Small intestine (tissue), 7 donors: ENCODE data around the gene CCDC71L. TPM values are rescaled to one million over a fixed set of nuclear protein-coding genes. Genes with fewer than 3 reads are reported as not detected.
"Not testable (repeated sequence)": the region's sequence is repeated elsewhere in the genome, so short reads cannot be mapped to it uniquely, and the experiment has no call there.

Source experiments
- DNase-seq, 2 donors: peaks; one replicate each; pipeline versions ENCODE4 v3.0.0 to v3.0.0-alpha.2; 2013
- FAIRE-seq: peaks from 2 replicates; lab custom pipeline; 2012; peaks lifted over from hg19 to GRCh38; lab: Jason Lieb, UNC
- H3K27ac ChIP-seq, 3 donors: one replicate each; pipeline ENCODE4 v1.5.1; 2013; ENCODE audit warnings: low read length in 2 of 3, mild to moderate bottlenecking in 2 of 3, control low read depth in 1 of 3, inconsistent platforms in 1 of 3, low read depth in 1 of 3, moderate library complexity in 1 of 3
- H3K27me3 ChIP-seq, 3 donors: one replicate each; pipeline ENCODE4 v1.6.1; 2013; ENCODE audit warnings: low read length in 3 of 3, inconsistent platforms in 1 of 3; ENCODE audit not compliant: control insufficient read depth in 3 of 3, insufficient read depth in 3 of 3
- H3K36me3 ChIP-seq, 3 donors: one replicate each; pipeline ENCODE4 v1.6.1; 2013; ENCODE audit warnings: low read length in 3 of 3, inconsistent platforms in 1 of 3, low read depth in 1 of 3, mild to moderate bottlenecking in 1 of 3, moderate library complexity in 1 of 3; ENCODE audit not compliant: control insufficient read depth in 3 of 3, insufficient read depth in 2 of 3
- H3K4me1 ChIP-seq, 3 donors: one replicate each; pipeline ENCODE4 v1.6.1; 2013; ENCODE audit warnings: low read length in 2 of 3, inconsistent platforms in 1 of 3, low read depth in 1 of 3, mild to moderate bottlenecking in 1 of 3, moderate library complexity in 1 of 3; ENCODE audit not compliant: control insufficient read depth in 3 of 3, insufficient read depth in 2 of 3
- H3K4me3 ChIP-seq, 3 donors: one replicate each; pipeline ENCODE4 v1.5.1; 2013; ENCODE audit warnings: low read length in 3 of 3, control low read depth in 1 of 3, inconsistent platforms in 1 of 3, low read depth in 1 of 3, mild to moderate bottlenecking in 1 of 3, moderate library complexity in 1 of 3
- H3K9me3 ChIP-seq, 2 donors: one replicate each; pipeline ENCODE4 v1.6.1; 2013; ENCODE audit warnings: low read depth in 1 of 2, low read length in 1 of 2; ENCODE audit not compliant: control insufficient read depth in 2 of 2, insufficient read depth in 1 of 2
- WGBS, 3 donors: extraction: QIAGEN DNeasy Blood & Tissue Kit; methylation state at CpG; one replicate each; pipeline ENCODE4 v1.1.7; 2013; 5-methylcytosine and 5-hydroxymethylcytosine counted together
- polyA plus RNA-seq, 4 donors: library from polyadenylated mRNA; stranded (reverse) in 3 of 4; unstranded in 1 of 4; fragments of 200-250 nt in 3 of 4; fragments of 120-200 nt in 1 of 4; gene quantifications; one replicate each; pipeline versions ENCODE4 v1.2.1 to v1.2.3, GENCODE V29; 2013
- donor health status: healthy with polysubstance abuse.
- donor health status: control.
- donor health status: control.
- donor health status: Bipolar disorder and iron deficiency.
- donor health status: healthy.

Gene CCDC71L
- polyA plus RNA-seq, 4 donors = 5.1 to 15.0 (median 12.2) TPM

- no peaks in the 10 kb centered on the region for H3K9me3 ChIP-seq
- peaks cover 0 to 2% (median 0%) of the 10 kb centered on the region in 3 donors for H3K27me3 ChIP-seq
- DNase-seq (no peak), FAIRE-seq (no peak)
- 85 to 92% (median 90%) methylated on average over 3 of the region's 3 CpGs for WGBS, 3 donors
- H3K4me1 ChIP-seq = no peaks in the 10 kb centered on the region
- H3K4me3 ChIP-seq = no peak overlapping the region
- H3K27ac ChIP-seq = no peak overlapping the region
- H3K36me3 ChIP-seq = no peaks in the 10 kb centered on the region
These were observed 23.0 kb upstream of the CCDC71L start for GRCh38 chr7:106683941-106684340.

- Histone ChIP-seq H3K27ac (no peak overlapping the region), H3K27me3 (peaks cover 0 to 2% (median 0%) of the 10 kb centered on the region in 3 donors), H3K4me1 (no peaks in the 10 kb centered on the region), H3K4me3 (no peak overlapping the region), H3K9me3 (no peaks in the 10 kb centered on the region), H3K36me3 (no peaks in the 10 kb centered on the region)
- no peak for FAIRE-seq
- DNase-seq = no peak
- 57 to 66% (median 62%) methylated on average over 5 of the region's 5 CpGs for WGBS, 3 donors
These were observed 21.0 kb upstream of the CCDC71L start for GRCh38 chr7:106681815-106682495.

DNA sequence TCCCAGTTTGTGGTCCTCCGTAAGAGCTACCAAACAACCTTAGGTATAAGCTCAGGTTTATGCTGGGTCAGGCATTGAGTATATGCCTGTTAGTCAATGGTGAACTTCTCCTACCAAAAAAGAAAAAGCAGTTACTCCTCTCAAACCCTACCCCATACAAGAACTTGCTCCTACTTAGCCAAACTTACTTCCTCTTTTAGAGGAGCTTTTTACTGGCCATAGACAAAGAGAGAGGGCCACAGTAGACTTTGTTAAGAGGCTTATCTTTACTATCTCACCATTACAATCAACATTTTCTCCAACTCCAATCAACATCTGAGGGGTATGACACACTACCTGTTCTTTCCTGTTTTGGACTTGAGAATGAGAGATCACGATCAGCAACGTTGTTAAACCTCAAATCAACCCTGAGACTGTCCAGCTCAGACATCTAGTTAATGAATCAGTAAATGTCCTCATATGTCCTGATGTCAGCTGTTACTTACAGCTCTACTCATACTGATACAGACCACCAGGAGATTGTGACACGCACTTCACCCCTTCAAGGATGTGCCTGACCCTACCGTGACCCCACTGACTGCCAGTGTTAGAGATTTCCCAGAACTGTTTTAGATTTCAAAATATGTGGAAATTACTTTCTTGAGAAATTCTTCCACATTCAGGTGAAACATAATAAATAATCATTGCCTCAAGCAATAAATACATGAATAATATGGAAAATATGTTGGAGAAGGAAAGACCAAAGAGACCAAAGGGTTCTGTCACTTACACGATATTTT lies 18.4 kb upstream of the CCDC71L start:
- Histone ChIP-seq H3K27ac (peak overlapping the region in 1 of 3 donors; percentile 58), H3K27me3 (peaks cover 0 to 2% (median 0%) of the 10 kb centered on the region in 3 donors), H3K4me3 (no peak overlapping the region), H3K36me3 (no peaks in the 10 kb centered on the region), H3K4me1 (no peaks in the 10 kb centered on the region), H3K9me3 (no peaks in the 10 kb centered on the region)
- no peak for FAIRE-seq
- no peak for DNase-seq
- WGBS, 3 donors = 52 to 75% (median 68%) methylated on average over 6 of the region's 6 CpGs

DNA sequence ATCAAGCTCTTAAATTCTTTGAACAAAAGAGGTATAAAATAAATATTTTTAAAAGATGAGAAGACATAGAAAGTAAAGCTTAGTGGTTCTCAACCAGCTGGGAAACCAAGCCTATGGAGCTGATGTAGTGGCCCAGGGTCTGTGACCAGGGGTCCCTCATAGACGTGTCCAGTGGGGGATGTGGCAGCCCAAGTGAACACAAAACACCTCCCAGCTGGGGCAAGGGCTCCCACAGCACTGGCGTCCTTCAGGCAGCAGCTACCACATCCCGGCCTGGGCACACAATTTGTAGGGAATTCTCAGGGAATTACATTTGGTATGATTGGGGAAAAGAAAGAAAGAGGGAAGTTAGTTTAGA lies 17.8 kb upstream of the CCDC71L start:
- Histone ChIP-seq H3K4me3 (no peak overlapping the region), H3K27ac (peak overlapping the region in 1 of 3 donors; percentile 58), H3K9me3 (no peaks in the 10 kb centered on the region), H3K36me3 (no peaks in the 10 kb centered on the region), H3K27me3 (peaks cover 0 to 2% (median 0%) of the 10 kb centered on the region in 3 donors), H3K4me1 (no peaks in the 10 kb centered on the region)
- DNase-seq = no peak
- 77 to 85% (median 85%) methylated on average over 3 of the region's 3 CpGs for WGBS, 3 donors
- no peak for FAIRE-seq

DNA sequence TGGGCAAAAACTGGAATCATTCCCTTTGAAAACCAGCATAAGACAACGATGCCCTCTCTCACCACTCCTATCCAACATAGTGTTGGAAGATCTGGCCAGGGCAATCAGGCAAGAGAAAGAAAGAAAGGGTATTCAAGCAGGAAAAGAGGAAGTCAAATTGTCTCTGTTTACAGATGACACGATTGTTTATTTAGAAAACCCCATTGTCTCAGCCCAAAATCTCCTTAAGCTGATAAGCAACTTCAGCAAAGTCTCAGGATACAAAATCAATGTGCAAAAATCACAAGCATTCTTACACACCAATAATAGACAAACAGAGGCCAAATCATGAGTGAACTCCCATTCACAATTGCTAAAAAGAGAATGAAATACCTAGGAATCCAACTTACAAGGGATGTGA lies 15.5 kb upstream of the CCDC71L start:
- H3K4me1 ChIP-seq, H3K9me3 ChIP-seq, DNase-seq, H3K4me3 ChIP-seq, H3K27me3 ChIP-seq, H3K27ac ChIP-seq, H3K36me3 ChIP-seq, FAIRE-seq: not testable (repeated sequence)
- 57 to 59% (median 59%) methylated on average over 2 of the region's 2 CpGs for WGBS, 3 donors

DNA sequence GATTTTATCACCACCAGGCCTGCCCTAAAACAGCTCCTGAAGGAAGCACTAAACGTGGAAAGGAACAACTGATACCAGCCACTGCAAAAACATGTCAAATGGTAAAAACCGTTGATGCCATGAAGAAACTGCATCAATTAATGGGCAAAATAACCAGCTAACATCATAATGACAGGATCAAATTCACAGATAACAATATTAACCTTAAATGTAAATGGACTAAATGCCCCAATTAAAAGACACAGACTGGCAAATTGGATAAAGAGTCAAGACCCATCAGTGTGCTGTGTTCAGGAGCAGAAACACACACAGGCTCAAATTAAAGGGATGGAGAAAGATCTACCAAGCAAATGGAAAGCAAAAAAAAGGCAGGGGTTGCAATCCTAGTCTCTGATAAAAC lies 12.7 kb upstream of the CCDC71L start:
- not testable (repeated sequence) for H3K4me1 ChIP-seq, H3K36me3 ChIP-seq, H3K27me3 ChIP-seq, H3K27ac ChIP-seq, H3K9me3 ChIP-seq, DNase-seq, FAIRE-seq, H3K4me3 ChIP-seq
- 70 to 84% (median 79%) methylated on average over 2 of the region's 2 CpGs for WGBS, 3 donors

GRCh38 chr7:106671930-106672329 lies 11.0 kb upstream of the CCDC71L start:
- DNase-seq = not testable (repeated sequence)
- WGBS, 3 donors = 87 to 92% (median 89%) methylated on average over 8 of the region's 8 CpGs

DNA sequence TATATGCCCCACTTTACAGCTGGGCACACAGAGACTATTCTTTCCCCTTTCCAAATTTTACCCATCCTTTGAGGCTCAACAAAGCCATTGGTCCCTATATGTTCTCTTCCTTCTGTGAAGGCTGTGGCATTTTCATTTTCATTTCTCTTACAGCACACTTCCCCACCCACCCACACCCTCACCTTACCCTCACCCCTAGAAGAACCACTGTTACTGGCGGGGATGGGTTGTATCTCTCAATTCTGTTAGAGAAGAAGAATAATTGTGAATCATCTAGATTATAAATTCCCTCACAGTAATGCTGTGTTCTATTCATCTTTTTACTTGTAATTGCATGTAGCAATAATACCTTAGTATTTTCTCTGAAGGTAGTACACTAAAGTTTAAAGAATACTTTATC lies 10.2 kb upstream of the CCDC71L start:
- H3K27me3 ChIP-seq = no peaks in the 10 kb centered on the region
- H3K9me3 ChIP-seq = no peaks in the 10 kb centered on the region
- DNase-seq = no peak
- FAIRE-seq = no peak
- H3K27ac ChIP-seq = no peak overlapping the region
- H3K4me3 ChIP-seq = no peak overlapping the region
- no peaks in the 10 kb centered on the region for H3K4me1 ChIP-seq
- WGBS, 3 donors = 94 to 95% (median 94%) methylated on average over 1 of the region's 1 CpG
- no peaks in the 10 kb centered on the region for H3K36me3 ChIP-seq

More at GRCh38 chr7:106671930-106672329, 11.0 kb upstream of the CCDC71L start:
- H3K9me3 ChIP-seq, H3K36me3 ChIP-seq, H3K27me3 ChIP-seq, FAIRE-seq, H3K4me1 ChIP-seq, H3K4me3 ChIP-seq, H3K27ac ChIP-seq: not testable (repeated sequence)
